ENCODE data around the gene LAMC1. TPM values are rescaled to one million over a fixed set of nuclear protein-coding genes. Genes with fewer than 3 reads are reported as not detected.

LAMC1 gene
- total and polyA plus RNA-seq, 4 donors, result 23.4 to 272 (median 116) TPM

- H3K27me3 ChIP-seq (ENCODE audit: control insufficient read depth in 3 of 3, insufficient read depth in 3 of 3, low read length in 2 of 3), result no peaks in the 10 kb centered on the region
- peak; percentile 14 for ATAC-seq (ENCODE audit: insufficient read depth, low FRiP score)
- no peak overlapping the region for H3K4me3 ChIP-seq
- no peak for TF ChIP-seq CTCF (IDR thresholded peaks at IDR 0.05; ENCODE audit: control extremely low read depth, extremely low read depth)
- H3K9me3 ChIP-seq (ENCODE audit: control insufficient read depth in 4 of 4, insufficient read depth in 3 of 4, low read length in 3 of 4), result no peaks in the 10 kb centered on the region
- H3K9ac ChIP-seq (ENCODE audit: insufficient read depth in 1 of 2, low read length in 2 of 2), result no peak overlapping the region
- H3K27ac ChIP-seq (ENCODE audit: low read depth in 1 of 2, low read length in 1 of 2), result peak overlapping the region in 1 of 2 donors; percentile 45
- WGBS, 2 donors, result 69 to 80% methylated on average over 1 of the region's 1 CpG
- H3K36me3 ChIP-seq (ENCODE audit: control insufficient read depth in 4 of 4, insufficient read depth in 4 of 4, low read length in 4 of 4), result peaks cover 0 to 1% (median 0%) of the 10 kb centered on the region in 4 donors
- no peak for DNase-seq
- peaks cover 9 to 36% (median 29%) of the 10 kb centered on the region in 5 donors for H3K4me1 ChIP-seq (ENCODE audit: control insufficient read depth in 5 of 5, insufficient read depth in 5 of 5, low read length in 5 of 5)
These were observed 52.6 kb downstream of the LAMC1 start for GRCh38 chr1:183075861-183076260.

- H3K4me3 ChIP-seq, result no peak overlapping the region
- H3K27ac ChIP-seq (ENCODE audit: low read depth in 1 of 2, low read length in 1 of 2), result no peak overlapping the region
- ATAC-seq (ENCODE audit: insufficient read depth, low FRiP score), result no peak
- H3K27me3 ChIP-seq (ENCODE audit: control insufficient read depth in 3 of 3, insufficient read depth in 3 of 3, low read length in 2 of 3), result no peaks in the 10 kb centered on the region
- H3K9ac ChIP-seq (ENCODE audit: insufficient read depth in 1 of 2, low read length in 2 of 2), result no peak overlapping the region
- no peak for DNase-seq
- 29 to 43% methylated on average over 1 of the region's 1 CpG for WGBS, 2 donors
- no peak for TF ChIP-seq CTCF (IDR thresholded peaks at IDR 0.05; ENCODE audit: control extremely low read depth, extremely low read depth)
- H3K4me1 ChIP-seq (ENCODE audit: control insufficient read depth in 5 of 5, insufficient read depth in 5 of 5, low read length in 5 of 5), result peaks cover 9 to 29% (median 26%) of the 10 kb centered on the region in 5 donors
- H3K9me3 ChIP-seq (ENCODE audit: control insufficient read depth in 4 of 4, insufficient read depth in 3 of 4, low read length in 3 of 4), result no peaks in the 10 kb centered on the region
- H3K36me3 ChIP-seq (ENCODE audit: control insufficient read depth in 4 of 4, insufficient read depth in 4 of 4, low read length in 4 of 4), result peaks cover 0 to 1% (median 0%) of the 10 kb centered on the region in 4 donors
These were observed 53.9 kb downstream of the LAMC1 start for GRCh38 chr1:183077097-183077496.

GRCh38 chr1:183079712-183080388, 56.6 kb downstream of the LAMC1 start:
- ATAC-seq (ENCODE audit: insufficient read depth, low FRiP score) (no peak), DNase-seq (no peak)
- no peaks in the 10 kb centered on the region for H3K9me3 ChIP-seq (ENCODE audit: control insufficient read depth in 4 of 4, insufficient read depth in 3 of 4, low read length in 3 of 4)
- peaks cover 6 to 22% (median 19%) of the 10 kb centered on the region in 5 donors for H3K4me1 ChIP-seq (ENCODE audit: control insufficient read depth in 5 of 5, insufficient read depth in 5 of 5, low read length in 5 of 5)
- WGBS, 2 donors, result 86 to 87% methylated on average over 8 of the region's 8 CpGs
- H3K27me3 ChIP-seq (ENCODE audit: control insufficient read depth in 3 of 3, insufficient read depth in 3 of 3, low read length in 2 of 3), result no peaks in the 10 kb centered on the region
- no peak overlapping the region for H3K27ac ChIP-seq (ENCODE audit: low read depth in 1 of 2, low read length in 1 of 2)
- TF ChIP-seq CTCF (IDR thresholded peaks at IDR 0.05; ENCODE audit: control extremely low read depth, extremely low read depth), result no peak
- peaks cover 0 to 1% (median 0%) of the 10 kb centered on the region in 4 donors for H3K36me3 ChIP-seq (ENCODE audit: control insufficient read depth in 4 of 4, insufficient read depth in 4 of 4, low read length in 4 of 4)
- no peak overlapping the region for H3K9ac ChIP-seq (ENCODE audit: insufficient read depth in 1 of 2, low read length in 2 of 2)
- H3K4me3 ChIP-seq, result no peak overlapping the region
